ENCODE measurements around the gene SEMA6C. TPM values are rescaled to one million over a fixed set of nuclear protein-coding genes. Genes with fewer than 3 reads are reported as not detected.

The SEMA6C gene
- total RNA-seq, 1 experiment from 2014 or later = 1.6 TPM

DNA sequence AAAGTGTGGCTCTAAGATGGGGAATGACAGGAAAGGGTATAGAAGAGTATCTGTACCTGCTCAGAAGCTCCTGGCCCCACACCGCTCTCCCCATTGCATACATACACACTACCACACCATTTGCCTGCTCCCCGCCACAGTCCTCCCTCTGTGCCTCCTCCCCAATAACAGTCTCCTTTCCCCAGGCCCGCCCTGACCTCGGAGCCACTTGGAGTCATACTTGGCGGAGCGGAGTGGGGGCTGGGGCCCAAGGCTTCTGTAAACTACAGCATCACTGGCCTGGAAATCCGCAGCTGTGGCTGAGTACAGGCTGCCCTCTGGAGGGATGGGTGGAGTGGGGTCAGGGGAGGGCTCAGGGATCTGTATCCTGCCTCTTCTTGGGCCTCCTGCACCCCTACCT lies 8.6 kb downstream of the SEMA6C start:
- no peak overlapping the region for H3K4me3 ChIP-seq (ENCODE audit: low read length)
- H4K20me1 ChIP-seq (ENCODE audit: insufficient read depth, low read depth, low read length) = no peaks in the 10 kb centered on the region
- H3K9me3 ChIP-seq (ENCODE audit: low read length) = no peaks in the 10 kb centered on the region
- H3K27ac ChIP-seq (ENCODE audit: low read length) = no peak overlapping the region
- no peaks in the 10 kb centered on the region for H3K4me1 ChIP-seq (ENCODE audit: low read length)
- no peaks in the 10 kb centered on the region for H3K9me2 ChIP-seq (replicated peaks; ENCODE audit: insufficient read depth, low read length)
- DNase-seq = no peak
- H3K79me2 ChIP-seq (ENCODE audit: low read length) = no peaks in the 10 kb centered on the region
- H3K4me2 ChIP-seq (ENCODE audit: low read depth, low read length, poor library complexity, severe bottlenecking) = no peak overlapping the region
- no peaks in the 10 kb centered on the region for H3K27me3 ChIP-seq (ENCODE audit: low read length)
- no peaks in the 10 kb centered on the region for H3K36me3 ChIP-seq (ENCODE audit: insufficient read depth, low read length)
- H3K9ac ChIP-seq (ENCODE audit: low read length) = no peak overlapping the region
- no peak overlapping the region for H2AFZ ChIP-seq (ENCODE audit: low read length)

- Histone ChIP-seq H3K4me1 (ENCODE audit: low read length) (no peaks in the 10 kb centered on the region), H3K27ac (ENCODE audit: low read length) (no peak overlapping the region), H3K36me3 (ENCODE audit: insufficient read depth, low read length) (no peaks in the 10 kb centered on the region), H3K79me2 (ENCODE audit: low read length) (no peaks in the 10 kb centered on the region), H3K9me2 (replicated peaks; ENCODE audit: insufficient read depth, low read length) (no peaks in the 10 kb centered on the region), H2AFZ (ENCODE audit: low read length) (no peak overlapping the region), H4K20me1 (ENCODE audit: insufficient read depth, low read depth, low read length) (no peaks in the 10 kb centered on the region), H3K9me3 (ENCODE audit: low read length) (no peaks in the 10 kb centered on the region), H3K27me3 (ENCODE audit: low read length) (no peaks in the 10 kb centered on the region), H3K4me3 (ENCODE audit: low read length) (no peak overlapping the region), H3K9ac (ENCODE audit: low read length) (no peak overlapping the region), H3K4me2 (ENCODE audit: low read depth, low read length, poor library complexity, severe bottlenecking) (no peak overlapping the region)
- DNase-seq = no peak
Measured at GRCh38 chr1:151135433-151136385, 10.7 kb downstream of the SEMA6C start.

DNA sequence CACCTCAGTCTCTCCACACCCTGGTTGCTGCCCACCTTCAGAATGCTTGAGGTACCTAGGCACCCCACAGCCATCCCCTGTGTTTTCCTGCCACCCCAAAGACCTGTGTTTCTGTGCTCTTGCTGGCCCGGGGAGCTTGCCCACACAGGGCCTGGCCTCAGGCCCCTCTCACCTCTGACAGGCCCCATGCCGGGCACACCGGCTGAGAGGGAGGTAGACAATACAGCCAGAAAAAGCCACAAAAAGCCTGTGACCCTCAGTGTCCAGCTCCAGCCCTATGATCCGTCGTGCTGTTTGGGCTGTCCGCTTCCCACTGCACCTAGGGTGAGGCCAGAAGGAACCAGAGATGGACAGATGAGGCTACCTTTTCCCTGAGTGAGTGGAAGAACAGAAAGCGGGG lies 11.4 kb downstream of the SEMA6C start:
- no peak for DNase-seq
- no peak overlapping the region for H3K27ac ChIP-seq (ENCODE audit: low read length)
- no peaks in the 10 kb centered on the region for H3K4me1 ChIP-seq (ENCODE audit: low read length)
- no peak overlapping the region for H3K4me3 ChIP-seq (ENCODE audit: low read length)
- H3K36me3 ChIP-seq (ENCODE audit: insufficient read depth, low read length) = no peaks in the 10 kb centered on the region
- H3K9ac ChIP-seq (ENCODE audit: low read length) = no peak overlapping the region
- no peaks in the 10 kb centered on the region for H3K27me3 ChIP-seq (ENCODE audit: low read length)
- no peaks in the 10 kb centered on the region for H4K20me1 ChIP-seq (ENCODE audit: insufficient read depth, low read depth, low read length)
- no peaks in the 10 kb centered on the region for H3K9me2 ChIP-seq (replicated peaks; ENCODE audit: insufficient read depth, low read length)
- H3K9me3 ChIP-seq (ENCODE audit: low read length) = no peaks in the 10 kb centered on the region
- no peaks in the 10 kb centered on the region for H3K79me2 ChIP-seq (ENCODE audit: low read length)
- H3K4me2 ChIP-seq (ENCODE audit: low read depth, low read length, poor library complexity, severe bottlenecking) = no peak overlapping the region
- H2AFZ ChIP-seq (ENCODE audit: low read length) = no peak overlapping the region

- no peak overlapping the region for H3K9ac ChIP-seq (ENCODE audit: low read length)
- no peak overlapping the region for H3K4me2 ChIP-seq (ENCODE audit: low read depth, low read length, poor library complexity, severe bottlenecking)
- H2AFZ ChIP-seq (ENCODE audit: low read length) = no peak overlapping the region
- no peak for DNase-seq
- no peaks in the 10 kb centered on the region for H4K20me1 ChIP-seq (ENCODE audit: insufficient read depth, low read depth, low read length)
- no peak overlapping the region for H3K4me3 ChIP-seq (ENCODE audit: low read length)
- no peak overlapping the region for H3K27ac ChIP-seq (ENCODE audit: low read length)
- no peaks in the 10 kb centered on the region for H3K36me3 ChIP-seq (ENCODE audit: insufficient read depth, low read length)
- no peaks in the 10 kb centered on the region for H3K9me3 ChIP-seq (ENCODE audit: low read length)
- no peaks in the 10 kb centered on the region for H3K27me3 ChIP-seq (ENCODE audit: low read length)
- no peaks in the 10 kb centered on the region for H3K4me1 ChIP-seq (ENCODE audit: low read length)
- H3K79me2 ChIP-seq (ENCODE audit: low read length) = no peaks in the 10 kb centered on the region
- no peaks in the 10 kb centered on the region for H3K9me2 ChIP-seq (replicated peaks; ENCODE audit: insufficient read depth, low read length)
Measured at GRCh38 chr1:151134396-151134795, 12.0 kb downstream of the SEMA6C start.

GRCh38 chr1:151133018-151133806 lies 13.2 kb downstream of the SEMA6C start:
- Histone ChIP-seq H3K27me3 (ENCODE audit: low read length) (no peaks in the 10 kb centered on the region), H3K36me3 (ENCODE audit: insufficient read depth, low read length) (no peaks in the 10 kb centered on the region), H4K20me1 (ENCODE audit: insufficient read depth, low read depth, low read length) (no peaks in the 10 kb centered on the region), H3K4me1 (ENCODE audit: low read length) (no peaks in the 10 kb centered on the region), H3K79me2 (ENCODE audit: low read length) (no peaks in the 10 kb centered on the region), H3K9me2 (replicated peaks; ENCODE audit: insufficient read depth, low read length) (no peaks in the 10 kb centered on the region), H3K4me3 (ENCODE audit: low read length) (no peak overlapping the region), H3K9me3 (ENCODE audit: low read length) (no peaks in the 10 kb centered on the region), H3K9ac (ENCODE audit: low read length) (no peak overlapping the region), H3K4me2 (ENCODE audit: low read depth, low read length, poor library complexity, severe bottlenecking) (no peak overlapping the region), H3K27ac (ENCODE audit: low read length) (no peak overlapping the region), H2AFZ (ENCODE audit: low read length) (no peak overlapping the region)
- DNase-seq = no peak

- no peak for DNase-seq
- H3K27me3 ChIP-seq (ENCODE audit: low read length) = no peaks in the 10 kb centered on the region
- H3K9me2 ChIP-seq (replicated peaks; ENCODE audit: insufficient read depth, low read length) = no peaks in the 10 kb centered on the region
- no peaks in the 10 kb centered on the region for H3K9me3 ChIP-seq (ENCODE audit: low read length)
- H3K36me3 ChIP-seq (ENCODE audit: insufficient read depth, low read length) = no peaks in the 10 kb centered on the region
- H3K4me1 ChIP-seq (ENCODE audit: low read length) = no peaks in the 10 kb centered on the region
- no peaks in the 10 kb centered on the region for H4K20me1 ChIP-seq (ENCODE audit: insufficient read depth, low read depth, low read length)
- H3K79me2 ChIP-seq (ENCODE audit: low read length) = no peaks in the 10 kb centered on the region
- H3K4me3 ChIP-seq (ENCODE audit: low read length) = no peak overlapping the region
- H3K27ac ChIP-seq (ENCODE audit: low read length) = no peak overlapping the region
- no peak overlapping the region for H3K4me2 ChIP-seq (ENCODE audit: low read depth, low read length, poor library complexity, severe bottlenecking)
- no peak overlapping the region for H2AFZ ChIP-seq (ENCODE audit: low read length)
- H3K9ac ChIP-seq (ENCODE audit: low read length) = no peak overlapping the region
Measured at GRCh38 chr1:151132335-151133017, 14.0 kb downstream of the SEMA6C start.

DNA sequence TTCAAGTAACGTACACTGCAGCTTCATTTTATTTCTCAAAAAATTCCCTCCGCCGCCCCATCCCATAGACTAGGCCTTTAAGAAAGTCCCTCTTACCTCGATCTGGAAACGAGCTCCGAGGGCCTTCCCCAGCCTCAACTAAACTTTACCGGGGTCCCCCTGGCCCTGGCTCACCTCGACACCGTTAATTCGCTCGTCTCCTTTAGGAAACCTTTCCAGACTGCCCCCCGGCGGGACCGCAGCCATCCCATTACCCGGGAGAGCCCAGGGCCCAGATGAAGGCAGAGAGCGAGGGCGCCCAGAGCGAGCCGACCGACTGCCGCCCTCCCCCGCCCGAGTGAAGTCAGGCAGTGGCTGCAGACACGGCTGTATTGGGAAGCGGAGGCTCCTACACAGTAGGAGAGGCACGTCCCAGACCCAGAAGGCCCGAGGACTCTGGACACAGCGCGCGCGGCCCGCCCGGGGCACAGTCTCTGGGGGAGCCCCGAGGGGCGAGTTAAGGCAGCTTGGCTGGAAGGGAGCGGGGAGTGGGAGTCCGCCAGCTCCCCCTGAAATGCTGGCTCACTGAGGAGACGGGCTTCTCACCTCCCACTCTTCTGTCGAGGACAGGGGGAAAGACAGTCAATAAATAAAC lies 14.6 kb downstream of the SEMA6C start:
- Histone ChIP-seq H4K20me1 (ENCODE audit: insufficient read depth, low read depth, low read length) (no peaks in the 10 kb centered on the region), H3K9ac (ENCODE audit: low read length) (no peak overlapping the region), H3K4me1 (ENCODE audit: low read length) (no peaks in the 10 kb centered on the region), H3K36me3 (ENCODE audit: insufficient read depth, low read length) (no peaks in the 10 kb centered on the region), H3K9me2 (replicated peaks; ENCODE audit: insufficient read depth, low read length) (no peaks in the 10 kb centered on the region), H2AFZ (ENCODE audit: low read length) (no peak overlapping the region), H3K27ac (ENCODE audit: low read length) (no peak overlapping the region), H3K4me3 (ENCODE audit: low read length) (no peak overlapping the region), H3K4me2 (ENCODE audit: low read depth, low read length, poor library complexity, severe bottlenecking) (no peak overlapping the region), H3K27me3 (ENCODE audit: low read length) (no peaks in the 10 kb centered on the region), H3K9me3 (ENCODE audit: low read length) (no peaks in the 10 kb centered on the region), H3K79me2 (ENCODE audit: low read length) (no peaks in the 10 kb centered on the region)
- DNase-seq = no peak
